M059J (cell line): Measurements from ENCODE around the gene CDH13. TPM values are rescaled to one million over a fixed set of nuclear protein-coding genes. Genes with fewer than 3 reads are reported as not detected.

Experiments used
- DNase-seq: peaks from one replicate; pipeline ENCODE4 v3.0.0-alpha.2; 2012; ENCODE audit warnings: low read depth
- total RNA-seq: library from RNA; depleted of rRNA; stranded (reverse); fragments of >200 nt; shearing (Covaris generic); gene quantifications from 2 replicates; pipeline ENCODE4 v1.2.3, GENCODE V29; 2014

Gene CDH13
- total RNA-seq, 1 experiment from 2014 or later, result 61.5 TPM

- DNase-seq, result peak; percentile 82
These were observed 25.3 kb downstream of the CDH13 start for GRCh38 chr16:82651921-82652601.

- DNase-seq, result no peak
These were observed 26.1 kb downstream of the CDH13 start for GRCh38 chr16:82652826-82653225.

- peak; percentile 98 for DNase-seq
These were observed 27.1 kb downstream of the CDH13 start for GRCh38 chr16:82653550-82654511.

- peak; percentile 98 for DNase-seq
These were observed 28.4 kb downstream of the CDH13 start for GRCh38 chr16:82655072-82655714.

- no peak for DNase-seq
These were observed 29.1 kb downstream of the CDH13 start for GRCh38 chr16:82655720-82656490.

GRCh38 chr16:82657239-82657638 is 30.5 kb downstream of the CDH13 start:
- DNase-seq, result no peak

GRCh38 chr16:82657786-82658185 is 31.0 kb downstream of the CDH13 start:
- no peak for DNase-seq

- DNase-seq, result no peak
These were observed 32.0 kb downstream of the CDH13 start for GRCh38 chr16:82658796-82659195.

GRCh38 chr16:82660075-82660645 is 33.4 kb downstream of the CDH13 start:
- DNase-seq, result peak; percentile 85

GRCh38 chr16:82660966-82661365 is 34.2 kb downstream of the CDH13 start:
- no peak for DNase-seq

- DNase-seq, result no peak
These were observed 37.4 kb downstream of the CDH13 start for GRCh38 chr16:82664181-82664580.

- DNase-seq, result no peak
These were observed 38.3 kb downstream of the CDH13 start for GRCh38 chr16:82665025-82665424.

GRCh38 chr16:82667437-82667836 is 40.7 kb downstream of the CDH13 start:
- no peak for DNase-seq

- no peak for DNase-seq
These were observed 41.3 kb downstream of the CDH13 start for GRCh38 chr16:82668094-82668493.

GRCh38 chr16:82671741-82672140 is 45.0 kb downstream of the CDH13 start:
- DNase-seq, result peak; percentile 59

GRCh38 chr16:82672676-82673075 is 45.9 kb downstream of the CDH13 start:
- DNase-seq, result peak; percentile 86

GRCh38 chr16:82675300-82675699 is 48.5 kb downstream of the CDH13 start:
- peak; percentile 64 for DNase-seq

GRCh38 chr16:82681592-82681991 is 54.8 kb downstream of the CDH13 start:
- peak; percentile 86 for DNase-seq

GRCh38 chr16:82682767-82683166 is 56.0 kb downstream of the CDH13 start:
- DNase-seq, result no peak

GRCh38 chr16:82684256-82684655 is 57.5 kb downstream of the CDH13 start:
- peak; percentile 44 for DNase-seq

- no peak for DNase-seq
These were observed 58.8 kb downstream of the CDH13 start for GRCh38 chr16:82685526-82685925.
